ENCODE measurements around the gene NME8.

GRCh38 chr7:37927773-37928444 is 79.5 kb downstream of the NME8 start:
- TF ChIP-seq RAD21 (IDR thresholded peaks at IDR 0.05; ENCODE audit: low read depth) = no peak
- TF ChIP-seq TAF1 (IDR thresholded peaks at IDR 0.05; ENCODE audit: low read depth) = no peak
- no peak for TF ChIP-seq REST (IDR thresholded peaks at IDR 0.05; ENCODE audit: low read depth)
- no peak for TF ChIP-seq EGR1 (IDR thresholded peaks at IDR 0.05)
- no peak for TF ChIP-seq TCF12 (IDR thresholded peaks at IDR 0.05; ENCODE audit: low read depth)
- TF ChIP-seq EP300 (IDR thresholded peaks at IDR 0.05; ENCODE audit: borderline replicate concordance) = no peak
- TF ChIP-seq USF1 (IDR thresholded peaks at IDR 0.05) = no peak

Data from Ishikawa (cell line).